ENCODE measurements around the gene EFNB1. TPM values are rescaled to one million over a fixed set of nuclear protein-coding genes. Genes with fewer than 3 reads are reported as not detected.

The EFNB1 gene
- total RNA-seq, 2 experiments from 2014 or later = 3.1 to 4.2 TPM

DNA sequence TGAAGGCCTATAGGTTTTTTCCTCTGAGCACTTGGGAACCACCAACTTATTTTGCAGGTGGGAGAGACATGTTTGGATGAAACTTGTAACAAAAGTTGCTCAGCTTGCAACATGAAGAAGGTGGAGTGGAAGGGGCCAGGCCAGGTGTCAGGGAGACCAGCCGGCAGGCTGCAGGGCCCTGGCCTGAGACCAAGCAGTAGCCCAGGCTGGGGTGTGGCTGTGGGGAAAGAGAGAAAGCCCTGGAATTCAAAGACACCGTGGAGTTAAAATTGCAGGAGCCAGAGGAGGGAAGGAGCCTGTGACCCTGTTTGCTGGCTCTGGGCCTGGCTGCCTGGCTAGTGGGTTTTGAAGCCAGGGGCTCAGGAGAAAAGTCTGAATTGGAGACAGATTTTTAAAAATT is 43.4 kb downstream of the EFNB1 start:
- TF ChIP-seq, protein P1, sequence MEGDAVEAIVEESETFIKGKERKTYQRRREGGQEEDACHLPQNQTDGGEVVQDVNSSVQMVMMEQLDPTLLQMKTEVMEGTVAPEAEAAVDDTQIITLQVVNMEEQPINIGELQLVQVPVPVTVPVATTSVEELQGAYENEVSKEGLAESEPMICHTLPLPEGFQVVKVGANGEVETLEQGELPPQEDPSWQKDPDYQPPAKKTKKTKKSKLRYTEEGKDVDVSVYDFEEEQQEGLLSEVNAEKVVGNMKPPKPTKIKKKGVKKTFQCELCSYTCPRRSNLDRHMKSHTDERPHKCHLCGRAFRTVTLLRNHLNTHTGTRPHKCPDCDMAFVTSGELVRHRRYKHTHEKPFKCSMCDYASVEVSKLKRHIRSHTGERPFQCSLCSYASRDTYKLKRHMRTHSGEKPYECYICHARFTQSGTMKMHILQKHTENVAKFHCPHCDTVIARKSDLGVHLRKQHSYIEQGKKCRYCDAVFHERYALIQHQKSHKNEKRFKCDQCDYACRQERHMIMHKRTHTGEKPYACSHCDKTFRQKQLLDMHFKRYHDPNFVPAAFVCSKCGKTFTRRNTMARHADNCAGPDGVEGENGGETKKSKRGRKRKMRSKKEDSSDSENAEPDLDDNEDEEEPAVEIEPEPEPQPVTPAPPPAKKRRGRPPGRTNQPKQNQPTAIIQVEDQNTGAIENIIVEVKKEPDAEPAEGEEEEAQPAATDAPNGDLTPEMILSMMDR (IDR thresholded peaks at IDR 0.05) = no peak
- Mint-ChIP-seq H3K4me3 (no peak overlapping the region), H3K36me3 (ENCODE audit: low read depth) (no peaks in the 10 kb centered on the region), H3K4me1 (ENCODE audit: low read depth) (peaks cover 10% of the 10 kb centered on the region), H3K27me3 (no peaks in the 10 kb centered on the region), H3K27ac (no peak overlapping the region), H3K9me3 (no peaks in the 10 kb centered on the region)
- ATAC-seq (no peak), DNase-seq (no peak)
- CTCF ChIA-PET = no interaction called here
- intact Hi-C loops (cut with micrococcal nuclease) = no loop called here
- POLR2A ChIA-PET = no interaction called here

DNA sequence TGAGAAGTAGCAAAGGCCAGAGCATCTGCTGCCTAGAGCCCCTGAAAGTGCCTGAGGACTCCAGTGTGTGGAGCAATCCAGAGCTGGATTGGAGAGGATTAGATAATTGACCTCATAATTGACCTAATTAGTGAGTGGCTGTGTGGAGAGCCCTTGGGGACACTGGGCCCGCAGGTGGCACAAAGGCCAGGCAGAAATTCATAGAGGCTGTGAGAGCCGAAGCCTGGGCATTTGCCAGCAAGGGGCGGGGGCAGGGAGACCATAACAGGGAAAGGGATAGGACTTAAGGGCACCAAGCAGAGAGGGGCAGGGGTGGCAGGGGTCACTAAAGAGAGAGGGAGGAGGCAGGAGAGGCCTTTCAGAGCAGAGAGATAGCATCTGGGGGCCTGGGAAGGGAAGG is 45.3 kb downstream of the EFNB1 start:
- no peak for DNase-seq
- ATAC-seq = no peak
- peaks cover 2% of the 10 kb centered on the region for H3K4me1 Mint-ChIP-seq (ENCODE audit: low read depth)
- no peak overlapping the region for H3K4me3 Mint-ChIP-seq
- H3K27ac Mint-ChIP-seq = no peak overlapping the region
- POLR2A ChIA-PET = no interaction called here
- H3K9me3 Mint-ChIP-seq = no peaks in the 10 kb centered on the region
- H3K36me3 Mint-ChIP-seq (ENCODE audit: low read depth) = no peaks in the 10 kb centered on the region
- H3K27me3 Mint-ChIP-seq = no peaks in the 10 kb centered on the region
- CTCF ChIA-PET = no interaction called here
- TF ChIP-seq, protein P1 (IDR thresholded peaks at IDR 0.05) = no peak
- intact Hi-C loops (cut with micrococcal nuclease) = no loop called here

GRCh38 chrX:68876731-68877130 is 47.9 kb downstream of the EFNB1 start:
- intact Hi-C loops (cut with micrococcal nuclease) = no loop called here
- Mint-ChIP-seq H3K27me3 (no peaks in the 10 kb centered on the region), H3K36me3 (ENCODE audit: low read depth) (no peaks in the 10 kb centered on the region), H3K4me1 (ENCODE audit: low read depth) (no peaks in the 10 kb centered on the region), H3K9me3 (no peaks in the 10 kb centered on the region), H3K27ac (no peak overlapping the region), H3K4me3 (no peak overlapping the region)
- DNase-seq = no peak
- TF ChIP-seq, protein P1 (IDR thresholded peaks at IDR 0.05) = no peak
- POLR2A ChIA-PET = no interaction called here
- CTCF ChIA-PET = no interaction called here
- no peak for ATAC-seq

- CTCF ChIA-PET = no interaction called here
- no peak overlapping the region for H3K4me3 Mint-ChIP-seq
- H3K36me3 Mint-ChIP-seq (ENCODE audit: low read depth) = no peaks in the 10 kb centered on the region
- TF ChIP-seq, protein P1 (IDR thresholded peaks at IDR 0.05) = no peak
- H3K27ac Mint-ChIP-seq = no peak overlapping the region
- no peaks in the 10 kb centered on the region for H3K27me3 Mint-ChIP-seq
- H3K9me3 Mint-ChIP-seq = no peaks in the 10 kb centered on the region
- no peaks in the 10 kb centered on the region for H3K4me1 Mint-ChIP-seq (ENCODE audit: low read depth)
- DNase-seq = no peak
- ATAC-seq = no peak
- POLR2A ChIA-PET = no interaction called here
- intact Hi-C loops (cut with micrococcal nuclease) = no loop called here
Measured at GRCh38 chrX:68877606-68878005, 48.8 kb downstream of the EFNB1 start.

- Mint-ChIP-seq H3K27ac (no peak overlapping the region), H3K27me3 (no peaks in the 10 kb centered on the region), H3K9me3 (no peaks in the 10 kb centered on the region), H3K4me3 (no peak overlapping the region), H3K36me3 (ENCODE audit: low read depth) (no peaks in the 10 kb centered on the region), H3K4me1 (ENCODE audit: low read depth) (no peaks in the 10 kb centered on the region)
- ChIA-PET POLR2A (no interaction called here), CTCF (no interaction called here)
- ATAC-seq (no peak), DNase-seq (no peak)
- intact Hi-C loops (cut with micrococcal nuclease) = no loop called here
- TF ChIP-seq, protein P1 (IDR thresholded peaks at IDR 0.05) = no peak
Measured at GRCh38 chrX:68878977-68879645, 50.3 kb downstream of the EFNB1 start.
